K562 (cell line): ENCODE measurements around the gene HYI.

Experiments used
- CTBP1 ChIP-seq: fragments of 450-650 bp; IDR thresholded peaks from 2 replicates; pipeline ENCODE4 v1.6.1; 2016; ENCODE audit warnings: borderline replicate concordance
- L3MBTL2 ChIP-seq: fragments of 450-650 bp; IDR thresholded peaks from 2 replicates; pipeline ENCODE4 v1.6.1; 2016; ENCODE audit warnings: mild to moderate bottlenecking, moderate library complexity
- SRSF7 ChIP-seq: fragments of 200-400 bp; formaldehyde crosslinking; optimal IDR thresholded peaks from 2 replicates; pipeline ENCODE3; 2017; ENCODE audit warnings: mild to moderate bottlenecking, low read depth, low read length
- TCF7L2 ChIP-seq: fragments of 150-350 bp; IDR thresholded peaks from 2 replicates; pipeline ENCODE4 v1.6.1; 2016; ENCODE audit warnings: low read depth, mild to moderate bottlenecking, low read length, moderate library complexity
- TRIM24 ChIP-seq, 2 experiments: fragments of 450-650 bp; IDR thresholded peaks; 2 replicates each; pipeline ENCODE4 v1.6.1; 2016

DNA sequence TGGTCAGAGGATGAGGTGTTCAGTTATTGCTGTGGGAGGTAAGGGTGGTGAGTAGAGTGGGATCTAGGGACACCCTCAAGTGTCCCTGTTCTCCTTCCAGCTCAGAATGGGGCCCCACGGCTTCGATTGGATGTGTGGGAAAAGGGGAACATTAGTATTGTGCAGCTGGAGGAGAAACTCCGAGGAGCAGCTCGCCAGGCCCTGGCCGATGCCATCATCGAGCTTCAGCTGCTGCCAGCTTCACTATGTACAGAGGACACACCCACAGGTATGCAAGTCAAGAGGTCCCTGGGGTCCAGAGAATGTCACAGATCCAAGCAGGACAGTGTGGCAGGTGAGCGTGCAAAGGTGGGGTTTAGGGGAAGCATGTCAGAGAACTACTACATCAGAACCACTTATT lies 13.9 kb downstream of the HYI start:
- TF ChIP-seq SRSF7 (no peak), TCF7L2 (no peak), TRIM24 (IDR thresholded peaks at IDR 0.05) (no peak), L3MBTL2 (no peak), CTBP1 (no peak)
